WTC11 (cell line): ENCODE results near the gene NDRG4.

ENCODE experiments used
- ATF1 ChIP-seq: sonication (generic); formaldehyde crosslinking; IDR thresholded peaks from 2 replicates; pipeline ENCODE4 v1.8.1; 2023; ENCODE audit warnings: mild to moderate bottlenecking, moderate library complexity, missing genetic modification reagents
- CREM ChIP-seq: sonication (generic); formaldehyde crosslinking; IDR thresholded peaks from 2 replicates; pipeline ENCODE4 v1.8.1; 2022; ENCODE audit warnings: mild to moderate bottlenecking, missing genetic modification reagents, moderate library complexity
- FOXP1 ChIP-seq: sonication (generic); formaldehyde crosslinking; IDR thresholded peaks from 2 replicates; pipeline ENCODE4 v1.8.0; 2022; ENCODE audit warnings: missing genetic modification reagents, mild to moderate bottlenecking, moderate library complexity, borderline replicate concordance
- IRF2 ChIP-seq: sonication (generic); formaldehyde crosslinking; IDR thresholded peaks from 2 replicates; pipeline ENCODE4 v1.8.0; 2022; ENCODE audit warnings: low read depth, missing genetic modification reagents, borderline replicate concordance
- JUN ChIP-seq: sonication (generic); formaldehyde crosslinking; IDR thresholded peaks from 2 replicates; pipeline ENCODE4 v1.8.0; 2023; ENCODE audit warnings: mild to moderate bottlenecking, missing genetic modification reagents
- NR1H2 ChIP-seq: sonication (generic); formaldehyde crosslinking; IDR thresholded peaks from 2 replicates; pipeline ENCODE4 v1.9.0; 2021; ENCODE audit warnings: mild to moderate bottlenecking, moderate library complexity, missing genetic modification reagents
- TP53 ChIP-seq: sonication (generic); formaldehyde crosslinking; IDR thresholded peaks from 2 replicates; pipeline ENCODE4 v1.8.1; 2023; ENCODE audit warnings: mild to moderate bottlenecking, missing genetic modification reagents
- ZNF232 ChIP-seq: sonication (generic); formaldehyde crosslinking; IDR thresholded peaks from 2 replicates; pipeline ENCODE4 v1.8.0; 2022; ENCODE audit warnings: mild to moderate bottlenecking, missing genetic modification reagents
- ZNF317 ChIP-seq: sonication (generic); formaldehyde crosslinking; IDR thresholded peaks from 2 replicates; pipeline ENCODE4 v1.8.1; 2023; ENCODE audit warnings: low read depth, mild to moderate bottlenecking, moderate library complexity, missing genetic modification reagents, borderline replicate concordance
- TF ChIP-seq, protein P1 (sequence below): fragments of 200-600 bp; IDR thresholded peaks from 2 replicates; pipeline ENCODE4 v1.8.0; 2022; ENCODE audit warnings: antibody characterized with exemption
- TF ChIP-seq, protein P2 (sequence below): sonication (generic); formaldehyde crosslinking; IDR thresholded peaks from 2 replicates; pipeline ENCODE4 v1.8.0; 2022; ENCODE audit warnings: mild to moderate bottlenecking, missing genetic modification reagents
- TF ChIP-seq, protein P3 (sequence below): sonication (generic); formaldehyde crosslinking; IDR thresholded peaks from 2 replicates; pipeline ENCODE4 v1.8.1; 2022; ENCODE audit warnings: low read depth, missing genetic modification reagents, borderline replicate concordance

DNA sequence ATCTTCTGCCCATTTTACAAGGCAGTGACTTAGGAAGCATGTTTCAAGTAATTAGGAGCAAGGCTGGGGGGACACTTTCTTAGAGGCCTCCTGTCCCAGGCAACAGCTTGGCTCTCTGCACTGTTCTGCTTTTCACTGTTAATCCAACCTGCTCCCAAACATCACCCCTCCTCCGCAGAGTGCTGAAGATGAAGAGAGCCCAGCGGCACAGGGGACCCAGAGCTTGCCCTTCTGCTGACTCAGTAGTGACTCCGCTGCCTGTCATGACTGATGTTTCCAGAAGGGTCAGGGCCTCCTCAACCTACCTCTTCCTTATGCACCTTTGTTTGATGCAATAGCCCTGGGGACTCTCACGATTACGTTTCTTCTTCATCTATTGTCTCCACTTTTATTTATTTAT lies 38.9 kb upstream of the NDRG4 start:
- TF ChIP-seq, protein P1, sequence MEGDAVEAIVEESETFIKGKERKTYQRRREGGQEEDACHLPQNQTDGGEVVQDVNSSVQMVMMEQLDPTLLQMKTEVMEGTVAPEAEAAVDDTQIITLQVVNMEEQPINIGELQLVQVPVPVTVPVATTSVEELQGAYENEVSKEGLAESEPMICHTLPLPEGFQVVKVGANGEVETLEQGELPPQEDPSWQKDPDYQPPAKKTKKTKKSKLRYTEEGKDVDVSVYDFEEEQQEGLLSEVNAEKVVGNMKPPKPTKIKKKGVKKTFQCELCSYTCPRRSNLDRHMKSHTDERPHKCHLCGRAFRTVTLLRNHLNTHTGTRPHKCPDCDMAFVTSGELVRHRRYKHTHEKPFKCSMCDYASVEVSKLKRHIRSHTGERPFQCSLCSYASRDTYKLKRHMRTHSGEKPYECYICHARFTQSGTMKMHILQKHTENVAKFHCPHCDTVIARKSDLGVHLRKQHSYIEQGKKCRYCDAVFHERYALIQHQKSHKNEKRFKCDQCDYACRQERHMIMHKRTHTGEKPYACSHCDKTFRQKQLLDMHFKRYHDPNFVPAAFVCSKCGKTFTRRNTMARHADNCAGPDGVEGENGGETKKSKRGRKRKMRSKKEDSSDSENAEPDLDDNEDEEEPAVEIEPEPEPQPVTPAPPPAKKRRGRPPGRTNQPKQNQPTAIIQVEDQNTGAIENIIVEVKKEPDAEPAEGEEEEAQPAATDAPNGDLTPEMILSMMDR = no peak
- TF ChIP-seq CREM (CRISPR knock-in tag) = no peak
- no peak for TF ChIP-seq ATF1
- TF ChIP-seq, protein P2, sequence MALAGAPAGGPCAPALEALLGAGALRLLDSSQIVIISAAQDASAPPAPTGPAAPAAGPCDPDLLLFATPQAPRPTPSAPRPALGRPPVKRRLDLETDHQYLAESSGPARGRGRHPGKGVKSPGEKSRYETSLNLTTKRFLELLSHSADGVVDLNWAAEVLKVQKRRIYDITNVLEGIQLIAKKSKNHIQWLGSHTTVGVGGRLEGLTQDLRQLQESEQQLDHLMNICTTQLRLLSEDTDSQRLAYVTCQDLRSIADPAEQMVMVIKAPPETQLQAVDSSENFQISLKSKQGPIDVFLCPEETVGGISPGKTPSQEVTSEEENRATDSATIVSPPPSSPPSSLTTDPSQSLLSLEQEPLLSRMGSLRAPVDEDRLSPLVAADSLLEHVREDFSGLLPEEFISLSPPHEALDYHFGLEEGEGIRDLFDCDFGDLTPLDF (CRISPR knock-in tag) = no peak
- TF ChIP-seq NR1H2 (CRISPR knock-in tag) = no peak
- TF ChIP-seq, protein P3, sequence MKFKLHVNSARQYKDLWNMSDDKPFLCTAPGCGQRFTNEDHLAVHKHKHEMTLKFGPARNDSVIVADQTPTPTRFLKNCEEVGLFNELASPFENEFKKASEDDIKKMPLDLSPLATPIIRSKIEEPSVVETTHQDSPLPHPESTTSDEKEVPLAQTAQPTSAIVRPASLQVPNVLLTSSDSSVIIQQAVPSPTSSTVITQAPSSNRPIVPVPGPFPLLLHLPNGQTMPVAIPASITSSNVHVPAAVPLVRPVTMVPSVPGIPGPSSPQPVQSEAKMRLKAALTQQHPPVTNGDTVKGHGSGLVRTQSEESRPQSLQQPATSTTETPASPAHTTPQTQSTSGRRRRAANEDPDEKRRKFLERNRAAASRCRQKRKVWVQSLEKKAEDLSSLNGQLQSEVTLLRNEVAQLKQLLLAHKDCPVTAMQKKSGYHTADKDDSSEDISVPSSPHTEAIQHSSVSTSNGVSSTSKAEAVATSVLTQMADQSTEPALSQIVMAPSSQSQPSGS (CRISPR knock-in tag) = no peak
- no peak for TF ChIP-seq IRF2 (CRISPR knock-in tag)
- TF ChIP-seq ZNF317 = no peak
- no peak for TF ChIP-seq ZNF232 (CRISPR knock-in tag)
- no peak for TF ChIP-seq TP53 (CRISPR knock-in tag)
- no peak for TF ChIP-seq FOXP1 (CRISPR knock-in tag)
- TF ChIP-seq JUN = no peak
